CD4-positive, alpha-beta T cell treated with Interleukin-21 for 1 hour (primary cell): ENCODE data around the gene CMC4.

Source experiments
- DNase-seq: peaks from one replicate; pipeline ENCODE4 v3.0.0-alpha.2; 2020

CMC4 gene, protein sequence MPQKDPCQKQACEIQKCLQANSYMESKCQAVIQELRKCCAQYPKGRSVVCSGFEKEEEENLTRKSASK

DNA sequence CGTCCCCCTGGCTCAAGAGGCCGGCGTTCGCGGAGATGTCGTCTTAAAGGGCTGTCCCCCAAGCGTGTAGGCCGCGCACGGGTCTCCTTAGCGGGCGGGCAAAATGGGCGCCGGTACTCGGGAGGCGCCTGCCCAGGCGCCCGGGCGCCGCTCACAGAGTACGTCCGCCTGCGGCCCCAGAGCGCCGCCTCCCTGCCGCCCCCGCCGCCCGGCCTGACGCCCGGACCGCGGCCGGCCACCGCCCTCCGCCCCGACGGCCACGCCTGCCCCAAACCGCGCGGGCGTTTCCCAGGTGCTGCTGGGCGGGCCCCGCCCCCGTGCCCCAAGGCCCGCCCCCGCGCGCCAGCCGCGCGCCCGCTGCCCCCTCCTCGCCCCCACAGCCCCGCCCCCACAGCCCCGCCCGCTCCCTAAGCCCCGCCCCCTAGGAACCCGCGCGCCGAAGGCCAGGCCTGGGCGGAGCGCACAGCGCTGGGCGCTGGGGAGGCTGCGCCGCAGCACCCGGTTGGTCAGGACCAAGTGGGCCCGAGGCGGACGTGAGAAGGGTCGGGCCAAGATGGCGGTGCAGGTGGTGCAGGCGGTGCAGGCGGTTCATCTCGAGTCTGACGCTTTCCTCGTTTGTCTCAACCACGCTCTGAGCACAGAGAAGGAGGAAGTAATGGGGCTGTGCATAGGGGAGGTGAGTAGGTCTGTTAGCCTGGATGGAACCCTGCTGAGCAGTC lies at the start of gene CMC4, which contains the start of the genes BRCC3 and MTCP1:
Gene CMC4 (minus strand): TSS at position 162 of the 719 bp plus-strand sequence. CDS start 7,113 bp downstream, outside the sequence.
Gene BRCC3 (plus strand): TSS at position 534 of the 719 bp plus-strand sequence. CDS start 20 bp downstream, at position 554.
Gene MTCP1 (minus strand): TSS at position 162 of the 719 bp plus-strand sequence. CDS start 5,126 bp downstream, outside the sequence.
- DNase-seq, result peak; percentile 83

DNA sequence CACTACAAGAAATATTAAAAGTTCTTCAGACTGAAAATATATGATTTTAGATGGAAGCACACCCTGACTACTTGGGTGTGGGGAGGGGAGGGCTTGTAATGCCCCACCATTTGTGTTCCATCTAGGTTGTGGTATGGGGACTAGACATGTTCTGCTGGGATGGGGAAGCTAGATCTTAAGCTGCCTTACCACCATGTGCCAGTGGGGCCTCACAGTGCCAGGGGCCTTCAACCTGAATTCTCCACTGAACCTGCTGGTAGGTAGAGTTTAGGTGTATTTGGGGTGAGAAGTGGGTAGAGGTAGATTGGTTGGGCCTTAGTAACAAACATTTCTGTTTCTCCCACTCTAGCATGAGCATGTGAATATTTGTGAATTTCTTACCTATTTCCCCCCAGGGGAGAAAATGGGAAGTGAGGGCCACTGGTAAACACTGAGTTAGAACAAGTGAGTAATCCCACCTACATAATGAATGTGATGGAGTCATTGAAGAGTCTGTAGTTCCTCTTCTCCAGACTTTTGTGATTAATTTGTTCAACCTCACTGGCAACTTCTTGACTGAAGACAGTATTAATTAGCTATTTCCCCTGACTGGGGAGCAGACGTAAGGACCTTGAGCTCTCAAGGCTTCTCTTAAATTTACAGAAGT lies 44.4 kb upstream of the CMC4 start:
- DNase-seq, result no peak

DNA sequence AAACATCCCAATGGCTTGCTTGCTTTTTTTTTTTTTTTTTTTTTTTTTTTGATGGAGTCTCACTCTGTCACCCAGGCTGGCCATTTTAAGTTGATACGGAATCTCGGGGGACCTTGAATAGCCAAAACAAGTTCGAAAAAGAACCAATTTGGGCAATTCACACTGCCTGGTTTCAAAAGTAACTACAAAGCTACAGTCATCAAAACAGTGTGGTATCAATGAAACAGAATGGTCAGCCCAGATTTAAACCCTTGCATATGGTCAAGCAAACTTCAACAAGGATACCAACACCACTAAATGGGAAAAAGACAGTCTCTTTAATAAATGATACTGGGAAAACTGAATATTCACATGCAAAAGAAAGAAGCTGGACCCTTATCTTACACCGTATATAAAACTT lies 42.2 kb upstream of the CMC4 start:
- no peak for DNase-seq

DNA sequence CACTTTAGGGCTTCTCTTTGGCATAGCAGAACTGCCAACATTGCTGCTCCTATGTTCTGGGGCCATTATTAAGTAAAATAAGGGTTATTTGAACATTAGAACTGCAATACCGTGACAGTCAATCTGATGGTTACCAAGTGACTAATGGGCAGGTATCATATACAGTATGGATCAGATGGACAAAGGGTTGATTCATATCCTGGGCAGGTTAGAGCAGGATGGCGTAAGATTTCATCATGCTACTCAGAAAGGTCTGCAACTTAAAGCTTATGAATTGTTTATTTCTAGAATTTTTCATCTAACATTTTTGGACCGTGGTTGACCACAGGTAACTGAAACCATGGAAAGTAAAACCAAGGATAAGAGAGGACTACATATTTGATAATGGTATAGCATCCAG lies 41.2 kb upstream of the CMC4 start:
- DNase-seq, result no peak

DNA sequence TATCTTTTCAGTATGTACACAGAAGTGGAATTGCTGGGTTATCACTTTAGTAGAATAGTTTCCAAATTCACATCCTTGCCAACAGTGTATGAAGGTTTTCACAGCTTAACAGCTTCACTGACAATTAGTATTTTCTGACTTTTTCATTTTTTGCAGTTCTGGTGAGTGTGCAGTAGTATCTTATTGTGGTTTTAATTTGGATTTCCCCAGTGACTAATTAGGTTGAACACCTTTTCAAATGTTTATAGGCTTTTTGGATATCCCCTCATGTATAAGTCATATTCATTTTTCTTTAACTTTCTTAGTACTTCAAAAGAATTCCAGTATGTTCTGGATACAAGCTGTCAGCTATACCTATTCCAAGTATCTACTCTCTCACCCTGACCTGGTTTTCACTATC lies 37.5 kb upstream of the CMC4 start:
- DNase-seq, result no peak

DNA sequence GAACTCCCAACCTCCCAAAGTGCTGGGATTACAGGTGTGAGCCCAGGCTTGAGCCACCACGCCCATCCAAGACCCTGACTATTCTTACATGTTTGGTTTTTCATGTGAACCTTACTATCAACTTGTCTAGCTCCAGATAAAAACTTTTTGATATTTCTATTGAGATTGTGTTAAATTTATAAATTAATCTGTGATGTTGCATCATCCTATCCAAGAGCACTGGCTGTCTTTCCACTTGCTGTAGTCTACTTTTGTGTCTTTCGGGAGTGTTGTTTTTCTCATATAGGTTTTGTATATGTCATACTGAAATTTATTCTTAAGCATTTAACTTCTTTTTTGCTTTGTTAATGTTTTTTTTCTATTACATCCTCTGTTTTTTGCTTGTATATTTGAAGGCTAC lies 35.0 kb upstream of the CMC4 start:
- no peak for DNase-seq

DNA sequence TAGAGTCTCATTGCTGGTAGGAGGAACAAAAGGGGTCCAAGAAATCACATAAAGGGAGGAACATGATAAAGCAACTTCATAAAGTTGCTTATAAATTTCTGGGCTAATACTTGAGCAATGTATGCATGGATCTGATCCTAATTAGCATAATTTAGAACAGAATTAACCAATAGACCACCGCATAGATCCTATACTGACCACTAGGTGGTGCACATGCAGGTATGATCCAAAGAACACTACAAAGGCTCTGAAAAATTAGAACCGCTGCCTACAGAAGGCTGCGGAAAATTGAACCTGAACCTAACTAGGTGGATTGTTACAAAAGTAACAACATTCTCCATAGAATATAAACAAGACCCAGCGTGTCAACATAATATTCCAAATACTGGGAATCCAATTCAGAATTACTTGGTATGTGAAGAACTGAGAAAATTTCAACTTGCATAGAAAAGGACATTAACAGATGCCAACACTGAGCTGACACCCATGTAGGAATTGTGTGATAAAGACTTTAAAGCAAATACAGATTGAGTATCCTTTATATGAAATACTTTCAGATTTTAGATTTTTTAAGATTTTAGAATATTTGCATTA lies 23.6 kb upstream of the CMC4 start:
- DNase-seq, result peak; percentile 61

DNA sequence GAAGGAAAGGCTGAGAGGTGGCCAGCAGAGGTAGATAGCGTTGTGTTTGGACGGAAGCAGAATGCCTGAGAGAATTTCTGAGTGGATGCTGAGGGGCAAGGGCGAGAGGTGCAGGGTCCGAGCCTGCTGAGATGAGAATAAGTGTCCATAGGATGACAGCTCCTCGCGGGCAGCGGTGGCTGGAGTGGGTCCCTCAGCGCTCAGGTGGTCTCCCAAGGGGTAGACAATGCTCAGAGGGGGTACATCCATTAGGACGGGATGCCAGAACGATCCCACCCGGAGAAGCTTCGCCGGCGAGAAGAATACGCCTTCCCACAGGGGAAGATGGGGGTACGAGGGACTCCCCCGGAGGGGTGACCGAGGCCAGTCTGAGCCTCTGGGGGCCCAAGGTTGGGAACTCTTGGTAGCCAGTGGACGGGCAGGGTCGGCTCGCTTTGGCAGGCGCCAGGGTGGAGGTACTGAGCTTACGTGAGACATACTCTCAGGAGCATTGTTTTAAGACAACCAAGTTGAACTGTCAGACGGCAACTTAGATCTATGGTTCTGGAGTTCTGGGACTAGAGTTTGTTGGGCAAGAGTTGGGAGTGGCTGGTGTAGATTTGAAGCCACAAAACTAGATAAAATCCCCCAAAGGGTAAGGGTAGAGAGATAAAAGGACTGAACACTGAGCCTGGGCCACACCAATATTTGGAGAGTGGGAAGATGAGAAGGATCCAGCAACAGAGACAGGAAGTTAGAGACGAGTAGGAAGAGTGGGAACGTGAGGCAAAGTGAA lies 16.2 kb upstream of the CMC4 start:
- DNase-seq, result no peak

DNA sequence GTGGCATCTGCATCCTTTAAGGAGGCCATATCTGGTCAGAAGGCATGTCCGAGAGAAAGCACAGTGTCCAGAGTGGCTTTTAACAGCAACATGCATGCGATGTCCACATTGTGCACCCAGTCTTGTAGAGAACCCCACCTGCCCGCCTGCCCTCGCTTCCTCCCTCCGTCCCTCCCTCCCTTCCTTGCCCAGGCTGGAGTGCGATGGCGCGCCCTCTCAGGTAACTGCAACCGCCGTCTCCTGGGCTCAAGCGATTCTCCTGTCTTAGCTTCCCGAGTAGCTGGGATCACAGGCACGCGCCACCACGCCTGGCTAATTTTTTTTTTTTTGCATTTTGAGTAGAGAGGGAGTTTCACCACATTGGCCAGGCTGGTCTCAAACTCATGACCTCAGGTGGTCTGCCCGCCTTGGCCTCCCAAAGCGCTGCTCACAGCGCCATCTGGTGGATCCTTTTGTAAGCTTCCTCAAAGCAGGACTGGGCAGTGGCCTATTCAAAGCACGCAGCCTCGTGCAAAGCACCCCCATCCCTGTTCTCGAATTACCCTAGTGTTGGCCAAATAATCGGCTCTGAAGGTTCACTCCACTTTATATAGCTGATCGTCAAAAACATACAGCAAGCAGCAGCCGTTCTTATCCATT lies 15.4 kb upstream of the CMC4 start:
- DNase-seq, result peak; percentile 47

DNA sequence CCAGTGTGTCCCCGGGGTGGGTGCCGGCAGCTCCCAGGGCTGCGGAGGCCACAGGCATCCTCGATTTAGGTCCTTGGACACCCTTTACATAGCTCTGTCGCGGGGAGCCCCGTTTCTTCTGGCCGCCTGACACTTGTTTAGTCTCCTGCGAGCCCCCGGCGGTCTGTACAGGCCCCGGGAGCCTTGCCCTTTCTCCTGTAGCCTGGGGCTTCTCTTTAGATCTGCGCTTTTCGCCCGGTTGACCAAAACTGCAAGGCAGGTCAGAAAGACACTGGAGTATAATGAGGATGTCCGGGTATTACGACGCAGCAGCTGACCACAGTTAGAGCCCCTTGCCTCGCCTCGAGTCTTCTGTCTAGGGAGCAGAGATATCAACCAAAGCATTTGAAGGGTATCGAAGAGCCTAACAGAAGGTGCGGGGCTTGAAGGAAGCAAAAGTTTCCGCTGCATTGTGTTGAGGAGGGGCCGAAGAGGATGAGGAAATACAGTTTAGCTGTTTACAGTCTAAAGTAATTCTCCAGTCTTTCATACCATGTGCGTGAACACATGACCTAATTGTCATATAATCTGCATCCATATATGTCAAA lies 851 bp upstream of the CMC4 start:
- DNase-seq, result peak; percentile 10

DNA sequence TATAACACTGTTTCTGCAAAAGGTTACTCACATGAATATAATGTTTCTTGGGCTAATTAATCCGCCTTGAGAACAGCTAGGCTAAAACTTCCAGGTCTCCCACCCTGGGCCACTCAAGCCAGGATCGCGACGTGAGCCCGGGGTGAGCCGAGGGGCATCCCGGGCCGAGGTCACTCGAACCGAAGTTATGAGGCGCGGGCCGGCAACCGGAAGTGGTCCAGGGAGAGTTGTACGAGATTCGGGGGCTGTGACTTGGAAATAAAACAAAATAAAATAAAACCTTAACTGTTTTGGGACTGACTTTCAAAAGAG lies 317 bp downstream of the CMC4 start:
- no peak for DNase-seq

DNA sequence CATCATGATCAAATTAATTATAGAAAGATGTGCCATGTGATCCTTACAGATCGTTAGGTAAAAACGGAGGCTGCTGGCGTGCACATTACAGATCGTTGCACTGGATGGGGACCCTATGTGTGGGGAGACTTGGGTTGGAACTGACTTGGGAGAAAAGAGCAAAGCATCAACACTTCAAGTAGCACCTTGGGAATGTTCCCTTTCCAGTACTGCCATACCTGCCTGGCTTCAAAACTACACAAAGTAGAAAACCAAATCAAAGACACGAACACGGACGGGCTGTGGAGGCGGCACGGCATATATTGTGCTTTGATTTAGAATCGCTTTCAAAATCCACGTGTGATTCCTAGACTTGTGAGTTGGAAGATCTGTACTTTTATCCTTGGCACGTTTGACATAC lies 898 bp downstream of the CMC4 start:
- peak; percentile 6 for DNase-seq

DNA sequence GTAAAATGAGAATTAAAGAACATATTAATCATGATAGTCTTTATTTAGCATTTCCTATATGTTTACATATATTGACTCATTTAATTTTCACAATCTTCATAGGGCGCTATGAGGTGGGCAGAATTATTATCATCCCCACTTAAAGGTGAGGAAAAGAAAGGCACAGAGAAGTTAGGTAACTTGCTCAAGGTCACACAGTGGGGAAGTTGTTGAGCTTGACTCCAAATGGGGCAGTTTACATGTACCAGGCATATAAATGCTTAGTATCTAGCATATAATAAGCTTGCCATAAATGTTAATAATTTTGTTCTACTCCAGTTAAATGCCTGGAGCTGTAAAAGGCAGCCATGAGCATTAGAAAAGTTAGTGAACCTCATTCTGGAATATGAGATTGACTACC lies 1.5 kb downstream of the CMC4 start:
- no peak for DNase-seq

DNA sequence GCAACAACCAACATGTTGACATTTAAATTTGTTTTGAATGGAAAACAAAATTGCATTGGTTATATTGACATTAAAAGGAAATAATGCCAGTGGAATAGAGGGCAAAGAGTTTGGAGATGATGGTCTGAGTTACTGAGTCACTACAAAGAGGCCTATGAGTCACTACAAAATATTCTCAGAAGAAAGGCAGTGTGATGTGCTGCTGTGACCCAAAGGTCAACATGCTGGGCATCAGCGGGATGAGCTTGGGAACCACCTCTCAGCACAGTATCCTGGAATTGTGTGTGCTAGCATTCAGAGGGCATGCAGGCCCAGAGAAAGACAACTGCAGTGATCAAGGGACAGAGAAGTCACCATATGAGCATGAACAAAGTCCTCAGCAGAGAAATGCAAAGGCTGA lies 2.8 kb downstream of the CMC4 start:
- no peak for DNase-seq

DNA sequence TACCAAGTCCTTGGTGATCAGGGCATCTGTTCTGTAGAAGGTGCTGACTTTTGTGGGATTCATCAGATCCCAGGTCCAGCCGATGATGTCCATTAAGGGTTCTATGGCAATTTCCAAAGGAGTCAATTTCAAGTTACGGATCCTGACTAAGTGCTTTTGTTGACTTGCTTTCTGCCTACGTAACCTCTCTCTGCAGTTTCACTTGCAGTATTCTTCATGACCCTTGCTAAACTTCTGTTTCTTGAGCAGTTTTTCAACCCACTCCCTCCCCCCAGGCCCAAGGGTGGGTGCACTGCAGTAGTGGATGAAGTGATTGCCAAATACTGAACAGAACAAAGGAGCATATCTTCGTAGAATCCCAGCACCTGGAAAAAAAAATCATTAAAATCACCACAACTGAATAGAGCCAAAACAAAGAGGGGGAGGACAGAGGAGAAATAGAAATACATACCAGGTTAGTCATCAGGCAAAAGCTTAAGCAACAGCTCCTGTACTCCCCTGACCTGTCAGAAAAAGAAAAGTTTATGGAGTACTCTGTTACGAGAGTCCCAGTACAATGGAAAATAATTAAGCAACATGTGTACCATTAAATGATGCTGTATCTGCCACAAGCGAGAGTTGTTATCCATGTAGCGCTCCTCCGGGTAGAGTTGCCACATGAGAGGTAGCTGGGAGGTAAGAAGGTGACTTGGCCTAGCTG lies 5.8 kb downstream of the CMC4 start:
- no peak for DNase-seq

DNA sequence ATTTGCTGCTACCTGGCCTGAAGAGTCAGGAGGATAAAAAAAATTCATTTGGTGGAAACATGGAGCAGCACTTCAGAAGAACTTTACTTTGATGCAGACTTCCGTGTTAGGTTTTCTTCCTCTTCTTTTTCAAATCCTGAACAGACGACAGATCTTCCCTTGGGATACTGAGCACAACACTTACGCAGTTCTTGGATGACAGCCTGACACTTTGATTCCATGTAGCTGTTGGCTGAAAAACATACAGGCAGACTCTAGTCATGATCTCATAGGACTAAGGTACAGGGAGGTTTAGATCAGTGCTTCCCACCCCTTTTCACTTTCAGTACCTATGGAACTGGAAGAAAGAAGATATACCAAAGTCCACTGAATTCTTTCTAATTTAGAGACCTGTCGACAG lies 9.2 kb downstream of the CMC4 start:
- no peak for DNase-seq

DNA sequence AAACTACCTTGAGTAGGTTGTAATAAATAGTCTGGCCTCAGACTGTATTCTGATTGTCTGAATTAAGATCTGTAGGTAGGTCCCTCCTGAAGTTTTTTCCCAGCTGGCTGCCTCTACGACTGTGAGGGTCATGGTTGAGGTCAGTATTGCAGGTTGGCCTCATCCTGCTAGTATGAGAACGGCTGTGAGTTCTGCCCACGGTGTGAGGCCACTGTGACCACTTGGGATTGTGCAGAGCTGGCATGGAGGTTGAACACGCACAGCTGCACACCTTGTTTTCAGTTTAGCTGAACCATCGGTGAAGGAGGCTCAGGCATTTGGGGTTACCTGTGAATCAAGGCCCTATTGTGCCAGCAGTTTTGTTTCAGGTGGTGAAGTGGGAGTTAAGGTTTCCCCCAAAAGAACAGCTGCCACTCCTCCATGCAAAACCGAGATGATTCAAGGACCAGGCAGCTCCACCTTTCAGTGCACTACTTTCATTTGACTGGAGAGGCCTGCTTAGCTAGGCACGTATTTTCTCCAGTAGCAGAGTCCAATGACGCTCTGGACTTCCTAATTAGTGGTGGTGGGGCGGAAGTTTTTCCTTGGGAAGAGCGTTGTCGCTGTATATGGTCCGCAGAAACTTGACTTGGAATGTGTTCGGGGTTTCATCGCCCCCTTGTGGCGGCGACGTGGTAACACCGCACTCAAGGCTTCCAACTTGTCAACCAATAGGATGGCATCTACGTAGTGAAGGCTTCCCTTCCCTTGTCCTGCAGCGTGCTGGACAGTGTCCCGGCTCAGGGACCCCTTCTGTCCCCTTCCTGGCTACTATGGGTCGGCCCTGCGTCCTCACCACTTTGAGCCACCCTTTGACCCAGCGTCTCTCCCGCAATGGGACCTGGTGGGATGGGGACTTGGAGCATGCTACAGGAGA lies 13.8 kb downstream of the CMC4 start:
- peak; percentile 61 for DNase-seq

DNA sequence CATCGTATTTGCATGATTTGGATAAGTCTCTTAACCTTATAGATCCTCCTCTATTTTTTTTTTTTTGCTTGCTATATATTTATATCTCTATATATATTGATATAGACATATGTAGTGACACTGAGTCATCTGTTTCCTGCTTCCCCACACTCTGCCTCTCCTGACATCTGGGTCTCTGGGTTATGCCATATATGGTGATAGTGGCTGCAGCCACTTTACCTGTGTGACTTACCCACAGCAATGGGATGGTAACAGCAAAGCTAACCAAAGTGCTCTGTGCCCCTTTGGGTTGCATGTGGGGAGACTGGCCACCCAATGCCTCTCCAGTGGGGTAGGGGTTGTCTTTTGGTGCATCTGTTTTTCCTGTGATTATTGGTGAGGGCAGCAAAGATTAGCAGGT lies 14.5 kb downstream of the CMC4 start:
- DNase-seq, result peak; percentile 25

DNA sequence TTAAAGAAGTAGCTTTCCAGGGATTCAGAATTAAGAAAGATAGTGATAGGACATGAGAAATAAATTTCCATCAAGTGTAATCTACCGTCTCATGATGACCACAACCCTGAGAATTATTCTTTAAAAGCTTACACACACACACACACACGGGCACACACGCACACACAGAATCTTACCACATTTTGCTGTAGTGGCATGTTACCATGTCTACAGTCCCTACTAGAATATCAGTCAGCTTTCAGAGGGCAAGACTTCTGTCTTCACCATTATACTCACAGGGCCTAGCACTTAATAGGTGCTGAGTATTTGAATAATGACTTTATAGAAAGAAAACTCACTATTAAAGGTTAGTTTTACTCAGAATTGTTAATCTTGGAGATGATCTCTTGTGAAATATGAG lies 15.4 kb downstream of the CMC4 start:
- no peak for DNase-seq

DNA sequence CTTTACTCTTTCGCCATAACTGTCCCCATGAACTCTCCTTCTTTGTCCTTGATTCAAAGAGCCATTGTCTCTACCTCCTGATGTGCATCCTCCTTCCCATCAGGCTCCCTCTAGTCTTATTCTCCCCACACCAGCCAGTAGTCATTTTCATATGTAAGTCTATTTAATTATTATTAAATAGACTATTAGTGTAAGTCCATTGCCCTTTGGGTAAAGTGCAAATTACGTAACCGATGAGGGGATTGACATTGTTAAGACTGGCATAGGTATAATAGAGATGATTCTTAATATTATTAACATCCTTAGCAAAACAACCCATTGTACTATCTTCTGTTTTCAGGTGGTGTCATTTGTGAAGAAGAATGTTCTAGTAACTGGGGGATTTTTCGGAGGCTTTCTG lies 16.7 kb downstream of the CMC4 start:
- no peak for DNase-seq

DNA sequence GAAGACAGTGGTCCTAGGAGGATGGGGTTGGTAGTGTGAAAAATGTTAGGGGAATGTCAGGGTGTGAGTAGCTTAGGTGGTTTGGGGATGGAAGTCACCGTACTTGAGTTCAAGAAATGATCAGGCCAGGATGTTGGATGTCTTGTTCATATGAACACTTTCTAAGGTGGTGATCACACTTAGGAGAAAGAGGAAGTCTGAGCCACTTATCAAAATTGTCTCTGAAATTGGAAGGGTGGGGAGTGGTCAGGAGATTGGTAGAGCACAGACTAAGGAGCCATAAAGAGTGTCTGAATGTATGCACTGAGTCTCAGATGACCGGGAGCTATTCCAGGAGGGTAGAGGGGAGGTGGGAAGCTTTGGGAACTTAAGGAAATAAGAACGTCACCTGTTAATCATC lies 17.3 kb downstream of the CMC4 start:
- DNase-seq, result no peak
